Type B pancreatic cell (in vitro differentiated cells): Measurements from ENCODE around the gene ANAPC13. TPM values are rescaled to one million over a fixed set of nuclear protein-coding genes. Genes with fewer than 3 reads are reported as not detected.
A peak's percentile ranks its signal among the peaks of the same experiment; 100 is the strongest.

Experiments used
- DNase-seq: peaks from one replicate; pipeline ENCODE4 v3.0.0; 2021; ENCODE audit warnings: mixed read lengths; ENCODE audit not compliant: unreplicated experiment; ENCODE audit errors: extremely low spot score
- H3K27ac Mint-ChIP-seq: 2 replicates; pipeline ENCODE4 v1.8.0; 2021; ENCODE audit warnings: mild to moderate bottlenecking, mixed read lengths
- H3K27me3 Mint-ChIP-seq: 2 replicates; pipeline ENCODE4 v1.8.0; 2021; ENCODE audit warnings: mixed read lengths
- H3K36me3 Mint-ChIP-seq: 2 replicates; pipeline ENCODE4 v1.8.0; 2021; ENCODE audit warnings: mixed read lengths
- H3K4me1 Mint-ChIP-seq: one replicate; pipeline ENCODE4 v1.8.0; 2021; ENCODE audit warnings: mixed read lengths; ENCODE audit not compliant: unreplicated experiment
- H3K4me3 Mint-ChIP-seq: 2 replicates; pipeline ENCODE4 v1.8.0; 2021; ENCODE audit warnings: mild to moderate bottlenecking, mixed read lengths
- H3K9me3 Mint-ChIP-seq: 2 replicates; pipeline ENCODE4 v1.8.0; 2021; ENCODE audit warnings: mixed read lengths
- total RNA-seq: library from RNA; stranded (reverse); gene quantifications from 2 replicates; pipeline ENCODE4 v1.2.1, GENCODE V29; 2021; ENCODE audit warnings: low replicate concordance
- TF ChIP-seq, protein P1 (sequence below): fragments of 200-600 bp; sonication (generic); conservative IDR thresholded peaks from 2 replicates; pipeline ENCODE4 v1.5.0; 2021; ENCODE audit warnings: antibody characterized with exemption, mild to moderate bottlenecking

The ANAPC13 gene
- total RNA-seq, 1 donor from 2014 or later = 57.0 TPM

DNA sequence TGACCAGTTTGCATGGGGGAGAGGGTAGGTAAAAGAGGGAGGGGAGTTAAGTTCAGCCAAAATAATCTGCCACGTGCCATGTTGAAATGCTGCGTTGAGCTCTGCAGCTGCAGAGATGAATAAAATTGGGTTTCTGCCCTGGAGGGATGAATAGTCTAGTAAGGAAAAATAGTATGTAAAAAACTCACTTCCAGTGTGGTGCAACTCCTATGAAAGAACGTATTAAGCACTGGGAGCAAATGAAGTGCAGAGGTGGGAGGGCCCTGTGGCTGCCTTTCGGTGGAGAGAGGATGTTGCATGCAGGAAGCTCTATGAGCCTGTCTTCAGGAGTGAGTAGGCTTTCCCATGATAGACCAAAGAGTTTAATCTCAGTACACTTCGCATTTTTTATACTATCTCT, 8.7 kb upstream of the ANAPC13 start:
- DNase-seq = no peak
- Mint-ChIP-seq H3K36me3 (peaks cover 39% of the 10 kb centered on the region), H3K4me1 (no peaks in the 10 kb centered on the region), H3K27me3 (no peaks in the 10 kb centered on the region), H3K9me3 (peaks cover 17% of the 10 kb centered on the region), H3K4me3 (no peak overlapping the region), H3K27ac (no peak overlapping the region)
- TF ChIP-seq, protein P1, sequence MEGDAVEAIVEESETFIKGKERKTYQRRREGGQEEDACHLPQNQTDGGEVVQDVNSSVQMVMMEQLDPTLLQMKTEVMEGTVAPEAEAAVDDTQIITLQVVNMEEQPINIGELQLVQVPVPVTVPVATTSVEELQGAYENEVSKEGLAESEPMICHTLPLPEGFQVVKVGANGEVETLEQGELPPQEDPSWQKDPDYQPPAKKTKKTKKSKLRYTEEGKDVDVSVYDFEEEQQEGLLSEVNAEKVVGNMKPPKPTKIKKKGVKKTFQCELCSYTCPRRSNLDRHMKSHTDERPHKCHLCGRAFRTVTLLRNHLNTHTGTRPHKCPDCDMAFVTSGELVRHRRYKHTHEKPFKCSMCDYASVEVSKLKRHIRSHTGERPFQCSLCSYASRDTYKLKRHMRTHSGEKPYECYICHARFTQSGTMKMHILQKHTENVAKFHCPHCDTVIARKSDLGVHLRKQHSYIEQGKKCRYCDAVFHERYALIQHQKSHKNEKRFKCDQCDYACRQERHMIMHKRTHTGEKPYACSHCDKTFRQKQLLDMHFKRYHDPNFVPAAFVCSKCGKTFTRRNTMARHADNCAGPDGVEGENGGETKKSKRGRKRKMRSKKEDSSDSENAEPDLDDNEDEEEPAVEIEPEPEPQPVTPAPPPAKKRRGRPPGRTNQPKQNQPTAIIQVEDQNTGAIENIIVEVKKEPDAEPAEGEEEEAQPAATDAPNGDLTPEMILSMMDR = no peak

DNA sequence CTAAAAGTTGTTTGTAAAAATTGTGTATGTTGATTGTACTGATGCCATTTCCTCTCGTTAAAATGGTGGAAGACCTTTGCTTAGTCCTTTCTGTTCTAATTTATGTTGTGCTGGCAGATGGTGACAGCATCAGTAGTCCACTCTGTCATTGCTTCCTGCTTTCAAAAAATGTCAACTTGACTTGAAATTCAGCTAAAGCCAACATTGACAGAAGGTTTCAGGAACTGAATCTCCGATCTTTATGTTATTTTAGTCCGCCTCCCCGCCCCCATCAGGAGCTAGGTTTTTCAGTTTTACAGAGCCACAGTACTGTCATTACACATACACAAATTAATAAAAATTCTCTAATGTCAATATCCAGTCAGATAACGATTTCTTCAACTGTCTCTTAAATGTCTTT, 1.6 kb upstream of the ANAPC13 start:
- no peaks in the 10 kb centered on the region for H3K9me3 Mint-ChIP-seq
- no peaks in the 10 kb centered on the region for H3K27me3 Mint-ChIP-seq
- H3K4me3 Mint-ChIP-seq = peak overlapping the region; percentile 82
- TF ChIP-seq, protein P1 = no peak
- H3K27ac Mint-ChIP-seq = peak overlapping the region; percentile 75
- H3K36me3 Mint-ChIP-seq = peaks cover 11% of the 10 kb centered on the region
- no peak for DNase-seq
- peaks cover 21% of the 10 kb centered on the region for H3K4me1 Mint-ChIP-seq

DNA sequence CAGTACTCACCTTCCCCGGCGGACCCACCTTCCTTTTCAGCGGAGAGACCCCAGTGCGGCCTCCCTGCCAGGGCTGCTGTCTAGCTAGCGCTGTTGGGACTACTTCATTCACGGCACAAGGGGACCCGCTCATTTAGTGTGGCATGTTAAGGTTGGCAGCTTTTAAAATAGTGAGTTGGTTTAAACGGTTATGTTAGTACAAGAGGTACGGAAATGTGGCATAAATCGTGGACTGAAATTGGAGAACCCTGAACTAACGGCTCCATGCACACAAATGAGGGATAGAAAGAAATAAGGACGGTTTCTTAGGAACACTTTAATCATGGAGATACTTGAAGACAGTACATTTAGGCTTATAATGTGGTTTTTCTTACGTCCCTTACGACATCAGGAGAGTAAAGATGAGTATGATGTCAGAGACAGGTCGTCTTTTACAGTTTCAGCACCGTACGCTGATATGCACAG, 824 bp upstream of the ANAPC13 start:
- no peak for DNase-seq
- H3K4me1 Mint-ChIP-seq = peaks cover 21% of the 10 kb centered on the region
- H3K27ac Mint-ChIP-seq = peak overlapping the region; percentile 97
- H3K27me3 Mint-ChIP-seq = no peaks in the 10 kb centered on the region
- H3K36me3 Mint-ChIP-seq = peaks cover 12% of the 10 kb centered on the region
- H3K4me3 Mint-ChIP-seq = peak overlapping the region; percentile 99
- TF ChIP-seq, protein P1 = no peak
- H3K9me3 Mint-ChIP-seq = no peaks in the 10 kb centered on the region

DNA sequence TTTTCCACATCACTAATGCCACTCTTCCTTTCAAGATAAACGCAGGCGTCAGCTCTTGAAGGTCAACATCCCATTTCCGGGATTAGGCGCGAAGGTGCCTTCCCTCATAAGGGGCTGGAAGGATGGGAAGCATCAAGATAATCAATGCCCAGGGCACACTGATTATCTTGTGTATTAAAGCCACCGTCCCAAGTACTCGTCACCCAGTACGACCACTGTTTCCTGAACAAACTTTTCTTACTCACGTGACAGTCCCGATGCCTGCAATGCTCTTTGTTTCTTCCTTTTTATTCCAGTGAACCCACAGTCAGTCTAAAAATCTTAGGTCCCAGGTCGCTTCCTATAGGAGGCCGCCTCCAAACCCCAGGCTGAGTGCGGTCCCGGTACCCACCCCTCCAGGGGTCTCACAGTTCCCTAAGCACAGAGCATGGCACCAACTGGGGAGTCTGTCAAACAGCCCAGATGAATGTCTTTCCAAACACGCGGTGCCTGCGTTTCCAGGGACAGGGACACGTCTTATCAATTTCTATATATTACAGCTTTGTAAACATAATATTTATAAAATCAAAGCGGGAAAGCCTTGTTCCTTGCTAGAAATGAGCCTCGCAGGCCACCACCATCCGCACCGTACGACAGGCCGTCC, 589 bp downstream of the ANAPC13 start:
- H3K27me3 Mint-ChIP-seq = no peaks in the 10 kb centered on the region
- H3K27ac Mint-ChIP-seq = peak overlapping the region; percentile 97
- H3K4me1 Mint-ChIP-seq = peaks cover 21% of the 10 kb centered on the region
- no peak for DNase-seq
- H3K36me3 Mint-ChIP-seq = peaks cover 12% of the 10 kb centered on the region
- H3K4me3 Mint-ChIP-seq = peak overlapping the region; percentile 99
- TF ChIP-seq, protein P1 = no peak
- no peaks in the 10 kb centered on the region for H3K9me3 Mint-ChIP-seq

DNA sequence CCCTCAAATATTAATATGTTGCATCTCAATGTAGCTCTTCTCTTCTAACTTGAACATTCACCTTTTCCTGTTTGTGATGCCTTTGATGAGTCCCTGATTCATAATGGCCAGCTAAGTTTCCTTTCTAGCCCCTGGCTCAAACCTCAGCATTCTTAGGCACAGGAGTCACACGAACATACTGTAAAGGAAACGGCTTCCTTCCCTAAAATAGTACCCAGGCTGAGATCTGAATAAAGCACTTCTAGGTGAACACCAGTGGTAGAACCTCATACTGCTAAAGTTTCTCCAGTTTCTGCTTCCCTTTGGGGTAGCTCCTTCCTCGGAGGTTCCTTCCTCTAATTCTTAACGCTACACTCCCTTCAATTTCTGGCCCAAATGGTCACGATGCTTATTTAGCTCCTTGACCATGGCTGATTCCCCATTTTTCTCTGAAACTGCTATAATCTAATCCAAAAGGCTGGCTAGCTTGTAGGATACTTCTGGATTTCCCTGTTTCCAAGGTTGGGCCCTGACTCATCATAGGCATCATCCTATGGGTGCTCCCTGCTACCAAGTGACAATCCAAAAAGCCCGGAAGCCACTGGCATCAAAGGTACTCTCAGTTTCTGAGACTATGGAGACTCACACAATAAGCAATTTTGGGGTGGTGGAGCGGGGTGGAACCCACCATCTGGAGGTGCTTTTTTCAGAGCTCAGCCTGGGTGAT, 2.4 kb downstream of the ANAPC13 start:
- Mint-ChIP-seq H3K36me3 (peaks cover 20% of the 10 kb centered on the region), H3K4me1 (peaks cover 21% of the 10 kb centered on the region), H3K27me3 (no peaks in the 10 kb centered on the region), H3K4me3 (peak overlapping the region; percentile 71), H3K9me3 (no peaks in the 10 kb centered on the region), H3K27ac (no peak overlapping the region)
- TF ChIP-seq, protein P1 = no peak
- DNase-seq = no peak
